RWPE1 (cell line): Measurements from ENCODE around the gene DCAF15.
A peak's percentile ranks its signal among the peaks of the same experiment; 100 is the strongest.

Source experiments
- CTCF ChIA-PET: fragments of 350-600 bp; sonication (Branson Sonifier 250); formaldehyde crosslinking; extraction: SDS; loops from one replicate; lab custom pipeline; 2021; lab: Yijun Ruan, JAX
- POLR2A ChIA-PET: fragments of 400-600 bp; formaldehyde crosslinking; extraction: SDS; loops from one replicate; lab custom pipeline; 2020; ENCODE audit warnings: antibody characterized with exemption; ENCODE audit not compliant: low non-redundant PET; lab: Yijun Ruan, JAX
- DNase-seq: peaks from one replicate; pipeline ENCODE4 v3.0.0; 2012; ENCODE audit warnings: low spot score
- H3K27ac ChIP-seq: fragments of 450-650 bp; 2 replicates; pipeline ENCODE4 v1.5.1; 2017
- TF ChIP-seq, protein P1 (sequence below): fragments of 450-650 bp; conservative IDR thresholded peaks from 2 replicates; pipeline ENCODE4 v1.5.1; 2017; ENCODE audit warnings: low read depth, mild to moderate bottlenecking

DCAF15 gene

DNA sequence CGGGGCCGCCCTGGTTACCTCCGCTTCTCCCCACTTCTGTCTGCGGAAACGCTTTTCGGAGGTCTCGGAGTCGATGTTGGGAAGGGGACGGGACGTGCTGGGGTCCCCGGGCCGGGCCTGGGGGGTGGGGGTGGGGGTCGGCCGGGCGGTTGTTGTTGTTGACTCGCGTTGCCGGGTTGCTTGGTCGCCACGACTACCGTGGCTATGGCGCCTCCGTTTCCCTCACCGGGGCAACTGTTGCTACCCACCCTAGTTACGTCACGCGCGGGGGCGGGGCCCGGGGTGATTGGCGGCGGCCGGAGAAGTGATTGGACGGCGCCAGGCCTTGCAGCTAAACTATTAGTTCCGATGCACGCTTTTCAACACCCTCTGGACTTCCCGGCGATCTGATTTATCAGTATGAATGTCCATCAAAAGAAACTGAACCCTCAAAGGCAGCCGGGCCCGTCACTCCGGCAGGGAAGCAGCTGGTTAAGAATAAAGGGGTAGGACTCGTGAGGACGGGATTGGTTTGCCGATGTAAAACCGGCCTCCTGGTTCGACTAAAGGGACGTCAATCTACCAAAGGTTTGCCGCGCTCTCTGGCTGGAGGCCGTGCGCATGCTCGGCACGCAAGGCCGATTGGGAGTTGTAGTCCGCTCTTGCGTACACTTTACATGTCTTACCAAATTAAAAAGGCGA, 53.9 kb downstream of the DCAF15 start, which contains the start of gene RFX1:
Gene RFX1 (minus strand): TSS at position 236 of the 681 bp plus-strand sequence. CDS start 12,477 bp downstream, outside the sequence.
- ChIA-PET POLR2A (interaction anchor here (0.5 to 1.0 kb wide), 3 partner anchors 13 to 179 kb away, joined by 3 to 5 read pairs (median 3); no protein-coding TSS in a partner anchor), CTCF (no interaction called here)
- peak; percentile 98 for DNase-seq
- TF ChIP-seq, protein P1, sequence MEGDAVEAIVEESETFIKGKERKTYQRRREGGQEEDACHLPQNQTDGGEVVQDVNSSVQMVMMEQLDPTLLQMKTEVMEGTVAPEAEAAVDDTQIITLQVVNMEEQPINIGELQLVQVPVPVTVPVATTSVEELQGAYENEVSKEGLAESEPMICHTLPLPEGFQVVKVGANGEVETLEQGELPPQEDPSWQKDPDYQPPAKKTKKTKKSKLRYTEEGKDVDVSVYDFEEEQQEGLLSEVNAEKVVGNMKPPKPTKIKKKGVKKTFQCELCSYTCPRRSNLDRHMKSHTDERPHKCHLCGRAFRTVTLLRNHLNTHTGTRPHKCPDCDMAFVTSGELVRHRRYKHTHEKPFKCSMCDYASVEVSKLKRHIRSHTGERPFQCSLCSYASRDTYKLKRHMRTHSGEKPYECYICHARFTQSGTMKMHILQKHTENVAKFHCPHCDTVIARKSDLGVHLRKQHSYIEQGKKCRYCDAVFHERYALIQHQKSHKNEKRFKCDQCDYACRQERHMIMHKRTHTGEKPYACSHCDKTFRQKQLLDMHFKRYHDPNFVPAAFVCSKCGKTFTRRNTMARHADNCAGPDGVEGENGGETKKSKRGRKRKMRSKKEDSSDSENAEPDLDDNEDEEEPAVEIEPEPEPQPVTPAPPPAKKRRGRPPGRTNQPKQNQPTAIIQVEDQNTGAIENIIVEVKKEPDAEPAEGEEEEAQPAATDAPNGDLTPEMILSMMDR, result no peak
- H3K27ac ChIP-seq, result peak within 1 kb of the TSS; percentile 93

DNA sequence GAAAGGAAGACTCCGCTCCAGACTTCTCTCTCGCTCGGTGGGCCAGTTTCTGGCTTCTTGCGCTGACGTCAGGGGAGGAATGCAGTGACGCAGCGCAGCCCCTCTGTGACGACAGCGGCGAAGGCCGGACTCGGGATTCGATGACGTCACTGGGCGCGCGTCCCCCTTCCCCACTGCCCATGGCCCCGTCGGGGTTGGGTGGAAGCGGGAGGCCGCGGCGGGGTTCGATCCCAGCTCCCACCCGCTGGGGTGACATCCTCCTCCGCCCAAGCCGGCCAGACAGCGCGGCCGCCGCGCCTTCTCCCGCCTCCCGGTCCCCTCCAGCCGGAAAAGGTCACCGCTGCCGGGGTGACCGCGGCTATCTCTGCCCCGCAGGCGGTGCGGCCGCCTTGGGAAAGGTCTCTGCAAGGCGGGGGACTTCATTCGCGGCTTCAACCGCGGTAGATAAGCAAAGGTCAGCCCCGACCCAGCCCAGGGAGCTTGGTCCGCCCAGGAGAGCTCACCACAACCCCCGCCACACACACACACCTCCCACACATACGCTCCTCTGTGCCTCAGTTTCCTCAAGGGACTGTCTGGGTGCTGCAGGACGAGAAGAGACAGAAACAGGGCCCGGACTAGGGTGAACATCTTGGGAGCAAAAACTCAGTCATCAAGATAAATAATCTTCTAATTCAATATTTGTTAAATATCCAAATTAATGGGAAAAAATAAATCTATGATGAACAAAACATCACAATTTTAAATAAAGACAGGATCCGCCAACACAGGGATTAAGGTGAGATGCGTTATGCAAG, 54.7 kb downstream of the DCAF15 start:
- peak; percentile 79 for DNase-seq
- peak overlapping the region; percentile 93 for H3K27ac ChIP-seq
- POLR2A ChIA-PET, result interaction anchor here (0.5 to 1.0 kb wide), 3 partner anchors 12 to 179 kb away, joined by 3 to 5 read pairs (median 3); no protein-coding TSS in a partner anchor
- TF ChIP-seq, protein P1, result no peak
- CTCF ChIA-PET, result no interaction called here
